Measurements from ENCODE around the gene HOXA10.
A peak's percentile ranks its signal among the peaks of the same experiment; 100 is the strongest.

HOXA10 gene

DNA sequence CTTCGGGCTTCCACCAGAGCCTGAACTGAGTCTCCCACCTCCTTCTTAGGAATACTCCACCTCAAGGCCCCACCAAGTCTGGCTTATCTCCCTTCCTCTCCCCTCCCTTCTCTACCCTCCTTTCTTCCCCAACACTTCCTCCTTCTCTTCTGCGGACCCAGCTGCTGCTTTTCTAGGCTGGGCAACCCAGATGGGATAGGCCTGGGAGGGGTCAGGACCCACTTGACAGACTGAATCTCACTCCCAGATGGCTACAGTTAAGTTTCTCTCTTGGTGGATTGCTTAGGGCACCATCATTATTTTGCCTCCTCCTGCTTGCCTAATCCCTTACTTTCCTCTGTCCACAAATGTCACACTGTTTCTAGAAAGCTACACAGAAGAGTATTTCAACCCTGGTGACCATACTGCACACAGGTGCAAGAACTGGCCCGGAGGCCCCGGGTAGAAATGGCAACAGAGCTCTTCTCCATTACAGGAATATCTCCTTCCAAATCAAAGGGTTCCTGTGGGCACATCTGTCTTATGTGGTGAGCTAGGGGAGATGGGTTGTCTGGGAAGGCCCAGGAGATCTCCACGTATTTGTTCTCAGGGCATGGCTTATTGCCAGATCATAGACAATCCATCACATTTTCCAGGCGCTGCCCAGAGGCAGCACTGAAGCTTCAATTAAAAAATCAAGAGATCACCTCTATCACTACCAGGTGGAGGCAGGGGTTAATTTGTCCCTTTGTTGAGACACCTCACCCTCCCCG lies 16.1 kb upstream of the HOXA10 start:
- DNase-seq: no peak

- DNase-seq: no peak
These were observed 15.3 kb upstream of the HOXA10 start for GRCh38 chr7:27189295-27189996.

DNA sequence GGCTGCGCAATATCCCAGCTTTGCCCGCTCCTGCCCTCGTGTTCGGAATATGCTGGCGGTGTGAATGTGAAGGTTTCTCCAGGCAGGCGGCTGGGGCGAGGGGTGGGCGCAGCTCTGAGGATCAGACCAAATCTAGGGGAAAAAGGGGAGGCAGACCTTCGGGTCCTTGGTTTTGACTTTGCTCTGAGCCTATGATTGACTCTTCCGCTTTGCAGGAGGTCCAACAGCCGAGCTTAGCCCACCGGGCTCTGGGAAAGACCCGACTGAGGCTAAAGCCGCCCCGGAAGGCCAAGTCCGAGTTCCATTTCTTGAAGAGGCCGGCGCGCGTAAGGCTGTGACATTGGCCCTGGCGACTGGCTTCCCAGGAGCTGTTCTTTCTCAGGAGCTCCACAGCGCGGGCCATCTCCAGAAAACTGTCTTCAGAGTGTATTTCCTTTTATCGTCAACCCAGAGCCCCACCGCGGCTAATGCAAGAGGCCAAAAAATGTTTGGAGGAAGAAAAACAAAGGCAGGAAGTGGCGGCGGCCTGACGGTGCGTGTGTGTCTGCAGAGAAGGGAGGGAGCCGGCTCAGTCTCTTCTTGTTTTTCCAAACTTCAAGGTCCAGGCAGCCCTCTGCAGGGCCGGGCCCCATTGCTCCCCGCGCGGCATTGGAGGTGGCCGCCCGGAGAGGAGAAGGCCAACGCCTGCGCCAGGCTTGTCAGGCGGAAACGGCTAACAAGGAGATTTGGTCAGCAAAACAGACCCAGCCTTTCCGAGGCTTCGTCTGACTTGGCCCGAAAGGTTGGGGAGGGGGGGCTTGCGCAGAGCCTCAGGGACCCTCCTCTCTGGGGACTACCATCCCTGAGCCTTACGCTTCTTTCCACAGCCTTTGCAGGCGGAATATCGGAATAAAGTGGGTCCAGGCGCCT lies 14.5 kb upstream of the HOXA10 start:
- no peak for DNase-seq

DNA sequence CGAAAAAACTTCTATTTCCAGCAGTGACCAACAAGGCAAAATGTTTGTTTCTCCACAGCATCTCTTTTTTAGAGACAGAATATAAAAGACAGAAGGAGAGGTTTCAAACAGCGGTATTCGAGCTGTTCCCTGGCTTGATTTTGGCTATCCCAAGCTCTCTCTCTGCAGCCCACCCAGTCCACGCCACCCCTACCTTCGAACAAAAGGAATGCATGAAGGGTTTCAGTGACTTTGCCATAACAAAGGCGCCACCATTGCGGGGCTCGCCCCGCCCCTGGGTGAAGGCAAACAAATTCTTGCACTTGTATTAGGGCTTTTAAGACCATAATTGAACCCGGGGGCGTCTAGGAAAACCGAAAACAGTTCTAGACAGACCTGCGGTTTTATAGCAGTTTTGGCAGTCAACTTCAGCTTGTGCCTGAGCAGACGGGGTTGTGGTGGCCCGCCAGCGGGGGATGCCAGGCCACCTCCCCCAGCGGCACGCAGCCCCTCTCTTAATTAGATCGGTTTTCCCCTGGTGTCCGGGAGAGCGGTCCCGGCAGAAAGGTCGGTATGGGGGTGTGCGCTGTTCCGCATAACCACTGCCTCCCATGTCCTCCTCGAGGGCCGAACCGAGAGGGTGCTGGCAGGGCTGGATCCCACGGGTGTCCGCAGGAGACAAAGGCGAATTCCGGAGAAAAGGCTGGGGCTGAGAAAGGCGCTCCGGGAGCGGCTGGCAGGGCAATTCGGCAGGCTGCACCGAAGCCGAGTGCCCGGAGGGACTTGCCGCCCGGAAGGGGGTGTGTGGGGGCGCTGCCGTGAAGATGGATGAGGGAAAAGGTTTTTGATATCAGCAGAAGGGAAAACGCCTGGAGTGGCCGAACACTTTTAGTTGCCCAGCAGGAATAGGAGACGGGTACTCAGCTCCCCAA lies 13.6 kb upstream of the HOXA10 start:
- DNase-seq: no peak

- no peak for DNase-seq
These were observed 12.8 kb upstream of the HOXA10 start for GRCh38 chr7:27186668-27187474.

GRCh38 chr7:27185854-27186667 lies 11.9 kb upstream of the HOXA10 start:
- DNase-seq: no peak

DNA sequence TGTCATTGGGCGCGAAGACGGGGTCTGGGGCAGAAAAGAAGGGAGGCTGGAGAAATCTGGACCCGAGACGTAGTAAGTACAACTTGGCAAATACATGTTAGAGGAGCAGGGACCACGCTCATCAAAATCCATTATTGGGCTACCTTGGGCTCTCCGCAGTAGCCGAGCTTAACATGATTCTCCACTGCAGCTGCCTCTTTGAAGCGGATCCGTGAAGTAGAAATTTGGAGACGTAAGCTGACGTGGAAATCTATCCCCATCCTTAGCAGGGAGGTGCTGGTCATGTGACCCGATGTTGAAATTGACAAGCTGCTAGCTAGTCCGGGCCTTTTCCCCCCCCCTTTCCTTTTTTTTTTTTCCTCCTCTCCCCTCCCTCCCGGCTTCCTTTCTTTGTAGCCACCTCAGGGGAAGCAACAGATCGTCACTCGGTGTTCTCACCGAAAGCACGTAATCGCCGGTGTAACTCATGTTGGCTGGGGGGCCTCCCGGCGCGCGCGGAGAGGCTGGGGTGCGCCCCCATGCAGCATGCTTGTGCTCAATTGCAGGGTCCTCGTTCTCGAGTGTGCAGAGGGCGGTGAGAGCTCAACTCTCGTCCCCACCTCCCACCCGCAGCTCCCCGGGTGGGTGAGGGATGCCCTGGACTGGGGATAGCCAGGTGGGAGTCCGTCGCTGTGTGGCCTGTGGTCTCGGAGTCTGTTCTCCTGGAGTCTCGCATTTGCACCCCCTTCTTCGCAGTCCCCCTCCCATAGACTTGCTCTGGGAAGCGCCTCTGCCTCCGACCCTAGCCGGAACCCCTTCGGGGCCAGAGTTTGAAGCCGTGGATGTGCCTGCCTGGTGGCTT lies 11.1 kb upstream of the HOXA10 start, which contains the start of gene HOXA11:
HOXA11 (minus strand) TSS at position 220 of the 841 bp plus-strand sequence; CDS start at position 132, 88 bp downstream.
- no peak for DNase-seq

GRCh38 chr7:27184337-27185012 lies 10.4 kb upstream of the HOXA10 start:
- peak; percentile 38 for DNase-seq

DNA sequence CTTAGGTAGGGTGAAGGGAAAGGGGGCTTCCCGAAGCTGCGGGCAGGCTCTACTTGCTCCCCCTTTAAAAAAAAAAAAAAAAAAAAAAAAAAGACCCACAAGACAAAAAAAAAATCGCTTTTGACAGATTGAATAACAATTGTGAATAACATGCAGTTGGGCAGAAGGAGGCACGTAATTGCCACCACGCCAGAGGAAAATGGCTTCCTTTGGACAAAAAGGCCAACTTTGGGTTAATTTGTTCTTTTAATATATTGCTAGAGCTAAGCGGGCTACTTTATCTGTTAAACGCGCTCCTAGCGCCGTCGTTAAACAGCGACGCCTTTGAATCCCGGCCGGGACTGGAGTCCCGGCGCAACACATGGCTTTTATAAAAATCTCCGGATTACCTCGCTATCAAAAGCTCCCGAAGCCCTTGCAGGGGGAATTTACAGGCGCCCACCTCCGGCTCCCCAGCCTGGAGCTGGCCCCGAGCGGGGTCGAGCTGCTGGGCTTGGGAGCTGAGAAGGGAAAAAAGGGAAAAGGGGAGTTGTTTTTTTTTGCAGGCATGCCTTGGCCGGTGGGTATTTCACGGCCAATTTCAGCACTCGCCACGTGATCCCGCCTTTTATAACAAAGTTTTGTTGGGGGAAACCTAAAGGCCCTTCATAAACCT lies 9.7 kb upstream of the HOXA10 start:
- DNase-seq: no peak

- DNase-seq: peak; percentile 37
These were observed 9.0 kb upstream of the HOXA10 start for GRCh38 chr7:27182861-27183681.

DNA sequence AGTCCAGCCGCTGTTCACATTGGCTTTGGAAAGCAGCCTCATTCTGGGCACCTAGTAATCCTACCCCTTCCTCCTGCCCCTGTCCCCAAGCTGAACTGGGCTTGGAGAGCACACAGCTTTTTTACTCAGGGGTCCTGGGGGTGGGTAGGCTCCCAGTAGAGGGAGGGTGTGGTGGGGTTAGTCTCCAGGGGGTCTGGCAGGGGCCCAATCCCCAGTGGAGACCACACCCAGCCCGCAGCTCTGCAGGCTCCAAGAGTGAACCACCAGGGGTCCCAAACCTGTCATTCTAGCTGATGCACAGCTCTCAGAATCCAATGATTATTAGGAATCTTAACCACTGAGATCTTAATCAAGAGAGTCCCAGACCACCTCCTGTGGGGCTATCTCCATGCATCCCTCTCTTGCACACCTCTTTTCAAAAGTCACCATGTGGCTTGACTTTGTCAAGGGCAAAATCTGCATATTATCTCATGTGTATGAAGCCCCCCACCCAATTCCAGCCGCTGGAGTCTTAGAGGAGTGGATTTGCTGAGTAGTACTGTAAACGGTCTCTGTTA lies 8.2 kb upstream of the HOXA10 start:
- no peak for DNase-seq

GRCh38 chr7:27181795-27182275 lies 7.7 kb upstream of the HOXA10 start:
- no peak for DNase-seq

- DNase-seq: no peak
These were observed 6.6 kb upstream of the HOXA10 start for GRCh38 chr7:27180431-27181420.

DNA sequence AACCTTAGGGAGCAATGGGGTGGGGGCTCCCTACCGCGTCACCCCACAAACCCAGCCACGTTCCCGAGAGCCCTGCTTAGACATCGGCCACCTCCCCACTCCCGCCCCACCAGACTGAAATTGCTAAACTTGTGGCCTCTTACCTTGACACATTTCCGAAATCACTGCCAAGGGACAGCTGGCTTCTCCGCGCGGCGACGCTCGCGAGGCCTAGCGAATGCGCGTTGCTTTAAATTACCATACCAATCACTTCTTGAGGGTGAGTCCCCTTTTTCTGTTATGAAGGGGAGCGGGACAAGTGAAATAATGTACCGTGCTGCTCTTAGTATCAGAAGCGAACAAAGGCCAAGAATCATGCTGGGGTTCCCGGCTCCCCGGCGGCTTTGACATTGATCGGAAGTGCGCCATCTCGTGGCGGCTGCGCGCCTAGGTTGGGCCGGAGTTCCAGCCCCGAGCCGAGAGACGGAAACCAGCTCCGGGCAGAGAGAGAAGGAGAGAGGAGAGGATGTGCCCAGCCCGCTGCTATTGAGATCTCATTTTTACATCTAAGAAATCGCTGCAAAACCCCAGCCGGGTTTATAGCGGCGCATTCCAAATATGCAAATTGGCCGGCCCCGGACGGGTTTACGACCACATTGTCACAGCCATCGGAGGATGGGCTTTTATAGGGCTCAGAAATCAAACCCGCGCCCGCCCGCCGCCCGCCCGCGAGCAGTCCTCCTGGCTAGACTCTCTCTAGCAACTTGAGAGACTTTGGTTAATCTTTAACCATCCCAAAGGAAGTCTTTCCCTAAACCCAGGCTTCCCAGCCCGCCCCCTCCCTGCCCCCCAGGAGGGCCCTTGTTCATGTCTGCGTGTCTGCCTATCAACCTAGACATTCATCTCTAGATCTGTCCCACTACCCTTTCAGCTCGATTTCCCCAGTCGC lies 5.6 kb upstream of the HOXA10 start:
- no peak for DNase-seq
